Pancreas (tissue), 10 donors: Measurements from ENCODE around the gene SPATA2L. TPM values are rescaled to one million over a fixed set of nuclear protein-coding genes. Genes with fewer than 3 reads are reported as not detected.

ENCODE experiments used
- ATAC-seq, 4 donors: fragments of 200-7000 bp; cut with Tn5 transposase; one replicate each; pipeline versions ENCODE4 v1.8.0 to v1.9.1; 2020; ENCODE audit warnings: mild to moderate bottlenecking in 4 of 4, moderate library complexity in 4 of 4
- DNase-seq, 6 donors: peaks; one replicate each; pipeline ENCODE4 v3.0.0-alpha.2; 2020
- FAIRE-seq: peaks from 2 replicates; lab custom pipeline; 2012; peaks lifted over from hg19 to GRCh38; lab: Jason Lieb, UNC
- H3K27ac ChIP-seq, 4 donors: fragments of 200-600 bp; sonication (generic); 1 replicate in 3 of 4; 2 replicates in 1 of 4; pipeline versions ENCODE4 v1.5.0 to v1.8.0; 2020
- H3K27me3 ChIP-seq, 4 donors: fragments of 200-600 bp; one replicate each; pipeline ENCODE4 v1.8.0; 2021
- H3K36me3 ChIP-seq, 3 donors: fragments of 200-600 bp; sonication (generic) in 1 of 3; one replicate each; pipeline versions ENCODE4 v1.5.0 to v1.8.0; 2020 to 2021
- H3K4me1 ChIP-seq, 3 donors: fragments of 200-600 bp; one replicate each; pipeline ENCODE4 v1.8.0; 2021
- H3K4me3 ChIP-seq, 4 donors: fragments of 200-600 bp; sonication (generic) in 2 of 4; one replicate each; pipeline versions ENCODE4 v1.5.0 to v1.8.0; 2020 to 2021
- H3K9me3 ChIP-seq, 4 donors: fragments of 200-600 bp; one replicate each; pipeline ENCODE4 v1.8.0; 2021
- WGBS, 2 donors: extraction: QIAGEN DNeasy Blood & Tissue Kit; methylation state at CpG; one replicate each; pipeline ENCODE4 v1.1.7; 2013; 5-methylcytosine and 5-hydroxymethylcytosine counted together
- intact Hi-C, 3 donors: fragments of 100-400 bp; cut with DNase I; formaldehyde crosslinking; loops; one replicate each; pipeline versions ENCODE4 v1.11.1 to v1.14.2; 2022
- polyA plus RNA-seq, 2 donors: library from polyadenylated mRNA; stranded (reverse); fragments of 200-250 nt; gene quantifications; one replicate each; pipeline ENCODE4 v1.2.3, GENCODE V29; 2013
- total RNA-seq, 6 donors: library from RNA; stranded (reverse); fragmentation: NEBNext Ultra II Directional in 4 of 6; extraction: Animal tissue kit (Norgen Biotek cat#: 25700) in 4 of 6; gene quantifications; one replicate each; pipeline versions ENCODE4 v1.2.1 to v1.2.4, GENCODE V29; 2021 to 2023
- TF ChIP-seq, protein P1 (sequence below), 4 donors: fragments of 200-600 bp; sonication (generic) in 3 of 4; IDR thresholded peaks; one replicate each; pipeline versions ENCODE4 v1.5.0 to v1.8.0; 2021; ENCODE audit warnings: antibody characterized with exemption in 4 of 4
- donor health status: healthy with polysubstance abuse.
- donor health status: DM: no; HTN: no; CAD: no; lungs with moderate emphysema.
- donor health status: DM: no; HTN: no; CAD: no.
- donor health status: control.
- donor health status: control.
- donor health status: Bipolar disorder and iron deficiency.
- donor health status: DM: yes; HTN: yes; CAD: no.
- donor health status: DM: no; HTN: no; CAD: no.
- donor health status: DM: no; HTN: no; CAD: no.
- donor health status: DM: yes; HTN: yes; CAD: no.

SPATA2L gene, protein sequence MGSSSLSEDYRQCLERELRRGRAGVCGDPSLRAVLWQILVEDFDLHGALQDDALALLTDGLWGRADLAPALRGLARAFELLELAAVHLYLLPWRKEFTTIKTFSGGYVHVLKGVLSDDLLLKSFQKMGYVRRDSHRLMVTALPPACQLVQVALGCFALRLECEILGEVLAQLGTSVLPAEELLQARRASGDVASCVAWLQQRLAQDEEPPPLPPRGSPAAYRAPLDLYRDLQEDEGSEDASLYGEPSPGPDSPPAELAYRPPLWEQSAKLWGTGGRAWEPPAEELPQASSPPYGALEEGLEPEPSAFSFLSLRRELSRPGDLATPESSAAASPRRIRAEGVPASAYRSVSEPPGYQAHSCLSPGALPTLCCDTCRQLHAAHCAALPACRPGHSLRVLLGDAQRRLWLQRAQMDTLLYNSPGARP
- 10 to 100 TPM in 4 of 6 donors, 1 to 10 TPM in 2; 9.2 to 22.3 (median 11.1) TPM for total RNA-seq
- 10 to 100 TPM; 14.8 to 16.6 TPM for polyA plus RNA-seq

DNA sequence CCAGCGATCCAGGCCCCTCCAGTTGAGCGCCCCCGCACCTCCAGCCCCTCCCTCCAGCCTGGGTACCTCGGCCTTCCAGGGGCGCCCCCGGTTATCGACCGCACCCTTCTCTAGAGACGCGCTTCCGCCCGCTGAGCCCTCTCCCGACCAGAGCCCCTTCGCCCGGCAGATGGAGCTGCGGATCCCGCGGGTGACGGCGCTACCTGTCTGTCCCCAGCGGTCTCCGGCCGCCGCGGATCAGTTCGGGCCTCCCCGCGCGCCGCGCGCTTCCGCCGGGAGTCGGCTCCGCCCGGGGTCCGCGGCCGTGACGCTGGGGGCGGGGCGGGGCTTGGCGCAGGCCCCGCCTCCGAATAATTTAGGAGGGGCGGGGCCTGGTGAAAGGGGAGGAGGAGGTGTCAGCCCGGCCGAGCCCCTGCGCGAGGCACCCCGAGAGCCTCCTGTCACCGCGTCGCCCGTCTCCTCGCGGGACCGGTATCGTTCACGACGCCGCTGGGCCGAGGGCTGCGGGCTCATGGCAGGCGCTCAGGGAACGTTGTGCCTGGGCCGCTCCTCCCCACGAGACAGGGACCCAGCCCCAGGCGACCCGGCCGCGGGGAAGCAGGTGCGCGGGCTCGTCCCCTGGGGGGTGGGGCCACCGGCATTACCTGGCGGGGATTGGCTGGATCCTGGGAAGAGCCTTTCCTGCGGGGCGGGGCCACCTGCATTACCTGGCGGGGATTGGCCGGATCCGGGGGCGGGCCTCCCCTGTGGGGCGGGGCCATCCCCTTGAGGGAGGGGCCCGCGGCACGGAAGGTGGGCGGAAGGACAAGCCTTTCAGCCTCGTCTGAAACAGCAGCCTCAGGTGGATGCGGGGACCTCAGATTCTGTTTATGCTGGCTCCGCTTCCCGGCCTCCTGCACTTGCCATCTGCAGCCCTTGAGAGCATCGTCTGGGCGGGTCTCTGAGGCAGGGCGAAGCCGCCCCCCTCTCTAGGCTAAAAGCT lies at the start of gene SPATA2L:
Gene SPATA2L, minus strand, starts transcription at position 281 of the 982 bp plus-strand sequence. CDS start 473 bp downstream, outside the sequence.
- 1% methylated on average over 69 to 97 of the region's 97 CpGs for WGBS, 2 donors
- peak; percentile 76 to 84 (median 80) for ATAC-seq
- H3K36me3 ChIP-seq, result no peaks in the 10 kb centered on the region
- peak within 1 kb of the TSS; percentile 56 to 76 (median 70) for H3K4me3 ChIP-seq
- no peaks in the 10 kb centered on the region for H3K27me3 ChIP-seq
- peaks cover 0 to 9% (median 7%) of the 10 kb centered on the region in 3 donors for H3K4me1 ChIP-seq
- intact Hi-C loops, result no loop called here
- no peak for FAIRE-seq
- peak within 1 kb of the TSS; percentile 88 to 97 (median 94) for H3K27ac ChIP-seq
- DNase-seq, result peak; percentile 97 to 99 (median 98)
- H3K9me3 ChIP-seq, result no peaks in the 10 kb centered on the region
- TF ChIP-seq, protein P1, sequence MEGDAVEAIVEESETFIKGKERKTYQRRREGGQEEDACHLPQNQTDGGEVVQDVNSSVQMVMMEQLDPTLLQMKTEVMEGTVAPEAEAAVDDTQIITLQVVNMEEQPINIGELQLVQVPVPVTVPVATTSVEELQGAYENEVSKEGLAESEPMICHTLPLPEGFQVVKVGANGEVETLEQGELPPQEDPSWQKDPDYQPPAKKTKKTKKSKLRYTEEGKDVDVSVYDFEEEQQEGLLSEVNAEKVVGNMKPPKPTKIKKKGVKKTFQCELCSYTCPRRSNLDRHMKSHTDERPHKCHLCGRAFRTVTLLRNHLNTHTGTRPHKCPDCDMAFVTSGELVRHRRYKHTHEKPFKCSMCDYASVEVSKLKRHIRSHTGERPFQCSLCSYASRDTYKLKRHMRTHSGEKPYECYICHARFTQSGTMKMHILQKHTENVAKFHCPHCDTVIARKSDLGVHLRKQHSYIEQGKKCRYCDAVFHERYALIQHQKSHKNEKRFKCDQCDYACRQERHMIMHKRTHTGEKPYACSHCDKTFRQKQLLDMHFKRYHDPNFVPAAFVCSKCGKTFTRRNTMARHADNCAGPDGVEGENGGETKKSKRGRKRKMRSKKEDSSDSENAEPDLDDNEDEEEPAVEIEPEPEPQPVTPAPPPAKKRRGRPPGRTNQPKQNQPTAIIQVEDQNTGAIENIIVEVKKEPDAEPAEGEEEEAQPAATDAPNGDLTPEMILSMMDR (IDR thresholded peaks at IDR 0.05), result no peak

DNA sequence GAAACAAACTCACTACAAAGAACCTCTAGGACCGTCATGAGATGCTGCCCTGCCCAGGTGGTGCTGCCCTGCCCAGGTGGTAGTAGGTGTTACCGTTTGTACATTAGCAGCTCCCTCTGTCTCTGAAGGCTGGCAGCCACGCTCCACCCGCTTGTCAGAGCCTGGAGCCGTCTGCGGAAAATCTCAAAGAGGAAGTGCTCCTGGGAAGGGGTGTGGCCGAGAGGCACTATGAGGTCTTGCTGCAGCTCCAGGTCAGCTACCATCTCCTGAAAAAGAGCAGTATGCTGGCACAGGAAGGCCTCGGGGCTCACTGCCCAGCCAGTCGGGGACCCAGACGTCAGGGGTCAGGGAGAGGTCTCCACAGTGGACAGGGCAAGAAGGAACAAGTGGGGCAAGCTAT lies 48.1 kb upstream of the SPATA2L start:
- Histone ChIP-seq H3K27me3 (no peaks in the 10 kb centered on the region), H3K9me3 (no peaks in the 10 kb centered on the region), H3K36me3 (no peaks in the 10 kb centered on the region), H3K4me3 (no peak overlapping the region), H3K4me1 (no peaks in the 10 kb centered on the region), H3K27ac (no peak overlapping the region)
- intact Hi-C loops, result loop anchor here in 2 of 3 donors (5.0 to 10.0 kb wide), 2 partner anchors 105 to 108 kb away; no protein-coding TSS in a partner anchor
- TF ChIP-seq, protein P1 (IDR thresholded peaks at IDR 0.05), result no peak
- no peak for DNase-seq
- WGBS, 2 donors, result 80 to 89% methylated on average over 10 of the region's 10 CpGs
- peak in 3 of 4 donors; percentile 50 to 52 (median 51) for ATAC-seq
- no peak for FAIRE-seq

DNA sequence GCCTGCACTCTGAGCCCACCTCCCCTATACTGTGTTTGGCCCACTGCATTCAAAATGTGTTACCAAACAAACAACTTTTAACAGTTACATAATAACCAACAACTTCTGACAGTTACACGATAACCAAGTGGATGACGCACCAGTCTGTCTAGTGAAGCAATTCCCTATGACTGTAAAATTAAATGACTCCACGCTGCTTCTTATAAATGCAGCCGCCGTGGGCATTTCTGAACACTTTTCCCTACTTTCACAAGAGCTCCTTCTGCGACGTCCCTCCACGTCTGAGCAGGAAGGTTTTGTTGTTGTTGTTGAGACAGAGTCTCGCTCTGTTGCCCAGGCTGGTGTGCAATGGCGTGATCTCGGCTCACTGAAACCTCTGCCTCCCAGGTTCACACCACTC lies 47.4 kb upstream of the SPATA2L start:
- H3K4me1 ChIP-seq, result no peaks in the 10 kb centered on the region
- no peak overlapping the region for H3K27ac ChIP-seq
- no peaks in the 10 kb centered on the region for H3K9me3 ChIP-seq
- TF ChIP-seq, protein P1 (IDR thresholded peaks at IDR 0.05), result no peak
- H3K27me3 ChIP-seq, result no peaks in the 10 kb centered on the region
- H3K36me3 ChIP-seq, result no peaks in the 10 kb centered on the region
- no peak for DNase-seq
- no peak for ATAC-seq
- FAIRE-seq, result no peak
- intact Hi-C loops, result loop anchor here in 2 of 3 donors (5.0 to 10.0 kb wide), 2 partner anchors 106 to 108 kb away; no protein-coding TSS in a partner anchor
- no peak overlapping the region for H3K4me3 ChIP-seq
- WGBS, 2 donors, result 94 to 96% methylated on average over 11 of the region's 11 CpGs

DNA sequence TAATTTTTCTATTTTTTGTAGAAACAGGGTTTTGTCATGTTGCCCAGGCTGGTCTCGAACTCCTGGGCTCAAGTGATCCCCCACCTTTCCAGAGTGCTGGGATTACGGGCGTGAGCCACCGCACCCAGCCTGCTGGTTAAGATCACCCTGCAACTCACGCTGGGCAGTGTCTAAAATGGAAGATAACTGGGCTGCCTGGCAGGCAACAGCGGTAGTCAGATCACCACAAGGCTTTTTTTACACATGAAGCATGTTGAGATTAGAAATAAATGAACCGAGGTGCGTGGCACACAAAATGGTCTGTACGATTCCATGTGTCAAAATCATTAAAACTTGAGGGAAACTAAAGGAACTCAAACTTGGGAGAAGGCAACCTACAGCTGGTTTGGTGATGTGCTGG lies 46.6 kb upstream of the SPATA2L start:
- H3K36me3 ChIP-seq, result no peaks in the 10 kb centered on the region
- H3K27me3 ChIP-seq, result no peaks in the 10 kb centered on the region
- ATAC-seq (no peak), DNase-seq (no peak), FAIRE-seq (no peak)
- H3K9me3 ChIP-seq, result no peaks in the 10 kb centered on the region
- H3K4me1 ChIP-seq, result no peaks in the 10 kb centered on the region
- no peak overlapping the region for H3K27ac ChIP-seq
- no peak overlapping the region for H3K4me3 ChIP-seq
- TF ChIP-seq, protein P1 (IDR thresholded peaks at IDR 0.05), result no peak
- WGBS, 2 donors, result 97 to 98% methylated on average over 9 of the region's 9 CpGs
- intact Hi-C loops, result loop anchor here in 2 of 3 donors (5.0 to 10.0 kb wide), 2 partner anchors 107 to 109 kb away; no protein-coding TSS in a partner anchor
